Stimulated activated CD4-positive, alpha-beta T cell treated with anti-CD3 and anti-CD28 coated beads, Interleukin-2, amount 100 ng/mL, for 4 hours (primary cell): ENCODE measurements around the gene MAD2L2.

Source experiments
- DNase-seq: peaks from one replicate; pipeline ENCODE4 v3.0.0-alpha.2; 2020; ENCODE audit warnings: low read depth

MAD2L2 gene

GRCh38 chr1:11681071-11681771 is at the start of gene MAD2L2:
Gene MAD2L2, minus strand, starts transcription at chr1:11681148. Its CDS starts 547 bp downstream, at chr1:11680601.
- DNase-seq: peak; percentile 85

- DNase-seq: no peak
Observed at GRCh38 chr1:11730429-11730891, 49.5 kb upstream of the MAD2L2 start.

GRCh38 chr1:11729498-11730428 is 48.8 kb upstream of the MAD2L2 start:
- no peak for DNase-seq

- no peak for DNase-seq
Observed at GRCh38 chr1:11729155-11729497, 48.2 kb upstream of the MAD2L2 start.

- DNase-seq: no peak
Observed at GRCh38 chr1:11728126-11728806, 47.3 kb upstream of the MAD2L2 start.

- no peak for DNase-seq
Observed at GRCh38 chr1:11727119-11727518, 46.2 kb upstream of the MAD2L2 start.

GRCh38 chr1:11725616-11726015 is 44.7 kb upstream of the MAD2L2 start:
- DNase-seq: no peak

- no peak for DNase-seq
Observed at GRCh38 chr1:11722538-11722937, 41.6 kb upstream of the MAD2L2 start.

- DNase-seq: no peak
Observed at GRCh38 chr1:11721311-11721710, 40.4 kb upstream of the MAD2L2 start.

- DNase-seq: no peak
Observed at GRCh38 chr1:11720525-11720924, 39.6 kb upstream of the MAD2L2 start.

- no peak for DNase-seq
Observed at GRCh38 chr1:11720033-11720376, 39.1 kb upstream of the MAD2L2 start.

GRCh38 chr1:11719313-11720032 is 38.5 kb upstream of the MAD2L2 start:
- peak; percentile 79 for DNase-seq

GRCh38 chr1:11714831-11715575 is 34.1 kb upstream of the MAD2L2 start:
- no peak for DNase-seq

- DNase-seq: no peak
Observed at GRCh38 chr1:11713095-11713494, 32.1 kb upstream of the MAD2L2 start.

GRCh38 chr1:11712285-11712684 is 31.3 kb upstream of the MAD2L2 start:
- DNase-seq: no peak

- DNase-seq: no peak
Observed at GRCh38 chr1:11711490-11711889, 30.5 kb upstream of the MAD2L2 start.

GRCh38 chr1:11708554-11709350 is 27.8 kb upstream of the MAD2L2 start:
- DNase-seq: no peak

GRCh38 chr1:11707621-11708276 is 26.8 kb upstream of the MAD2L2 start:
- no peak for DNase-seq

- no peak for DNase-seq
Observed at GRCh38 chr1:11706292-11706691, 25.3 kb upstream of the MAD2L2 start.

- no peak for DNase-seq
Observed at GRCh38 chr1:11705596-11705995, 24.6 kb upstream of the MAD2L2 start.
